Caco-2 (cell line): ENCODE results near the gene ACOXL. TPM values are rescaled to one million over a fixed set of nuclear protein-coding genes. Genes with fewer than 3 reads are reported as not detected.

ENCODE experiments used
- BruUV-seq: library from RNA; stranded (reverse); fragments of 400-500 nt; replicated peaks from 2 replicates; lab custom pipeline; 2021; lab: Mats Ljungman, UMichigan
- CTCF ChIA-PET: fragments of 300-600 bp; sonication (Branson Sonifier 250); formaldehyde crosslinking; loops from one replicate; lab custom pipeline; 2022; ENCODE audit warnings: antibody characterized with exemption; lab: Charles Lee
- POLR2A ChIA-PET: fragments of 300-600 bp; sonication (Branson Sonifier 250); formaldehyde crosslinking; loops from one replicate; lab custom pipeline; 2022; ENCODE audit warnings: antibody characterized with exemption; lab: Charles Lee
- DNase-seq, 2 experiments: peaks; one replicate each; pipeline versions ENCODE4 v3.0.0 to v3.0.0-alpha.2; 2020 to 2022
- H3K27me3 ChIP-seq: replicated peaks from 2 replicates; pipeline ENCODE4 v1.6.0; 2011; ENCODE audit warnings: low read length; ENCODE audit not compliant: control insufficient read depth, insufficient read depth
- H3K36me3 ChIP-seq: 2 replicates; pipeline ENCODE4 v1.5.1; 2011; ENCODE audit warnings: low read length; ENCODE audit not compliant: control insufficient read depth, insufficient read depth
- H3K4me1 ChIP-seq: fragments of 250-450 bp; sonication (Bioruptor Pico); 2 replicates; pipeline ENCODE4 v1.5.1; 2020; ENCODE audit warnings: mild to moderate bottlenecking
- H3K4me3 ChIP-seq: 2 replicates; pipeline ENCODE4 v1.5.1; 2011; ENCODE audit warnings: low read depth, mild to moderate bottlenecking, control low read depth, low read length
- H3K9me3 ChIP-seq: fragments of 250-450 bp; sonication (Bioruptor Pico); 2 replicates; pipeline ENCODE4 v1.5.1; 2020; ENCODE audit warnings: mild to moderate bottlenecking, moderate library complexity
- H3K27ac Mint-ChIP-seq: one replicate; pipeline ENCODE4 v1.8.0; 2022; ENCODE audit warnings: mixed read lengths; ENCODE audit not compliant: unreplicated experiment
- H3K27me3 Mint-ChIP-seq: one replicate; pipeline ENCODE4 v1.8.0; 2022; ENCODE audit warnings: mixed read lengths; ENCODE audit not compliant: insufficient read depth, unreplicated experiment
- H3K36me3 Mint-ChIP-seq: one replicate; pipeline ENCODE4 v1.8.0; 2022; ENCODE audit warnings: mild to moderate bottlenecking, mixed read lengths; ENCODE audit not compliant: insufficient read depth, unreplicated experiment
- H3K4me1 Mint-ChIP-seq: one replicate; pipeline ENCODE4 v1.8.0; 2022; ENCODE audit warnings: low read depth, mixed read lengths; ENCODE audit not compliant: unreplicated experiment
- H3K4me3 Mint-ChIP-seq: one replicate; pipeline ENCODE4 v1.8.0; 2022; ENCODE audit warnings: mild to moderate bottlenecking, moderate library complexity, mixed read lengths; ENCODE audit not compliant: unreplicated experiment
- H3K9me3 Mint-ChIP-seq: one replicate; pipeline ENCODE4 v1.8.0; 2022; ENCODE audit warnings: mixed read lengths; ENCODE audit not compliant: unreplicated experiment
- intact Hi-C: fragments of 100-400 bp; cut with micrococcal nuclease; formaldehyde crosslinking; loops from one replicate; pipeline ENCODE4 v1.10.0; 2022; ENCODE audit not compliant: unreplicated experiment
- total RNA-seq: library from RNA; stranded (reverse); gene quantifications from 2 replicates; pipeline ENCODE4 v1.2.3, GENCODE V29; 2022
- TF ChIP-seq, protein P1 (sequence below), 2 experiments: fragments of 200-600 bp in 1 of 2; IDR thresholded peaks; 1 replicate in 1 of 2; 2 replicates in 1 of 2; pipeline versions ENCODE4 v1.5.1 to v1.8.0; 2011 to 2022; ENCODE audit warnings: antibody characterized with exemption in 1 of 2, control low read depth in 1 of 2, inconsistent platforms in 1 of 2, low read depth in 1 of 2, low read length in 1 of 2, mild to moderate bottlenecking in 1 of 2, moderate library complexity in 1 of 2; ENCODE audit not compliant: insufficient read depth in 1 of 2, severe bottlenecking in 1 of 2, unreplicated experiment in 1 of 2

Gene ACOXL
- total RNA-seq, 1 experiment from 2014 or later, result 2.6 TPM

DNA sequence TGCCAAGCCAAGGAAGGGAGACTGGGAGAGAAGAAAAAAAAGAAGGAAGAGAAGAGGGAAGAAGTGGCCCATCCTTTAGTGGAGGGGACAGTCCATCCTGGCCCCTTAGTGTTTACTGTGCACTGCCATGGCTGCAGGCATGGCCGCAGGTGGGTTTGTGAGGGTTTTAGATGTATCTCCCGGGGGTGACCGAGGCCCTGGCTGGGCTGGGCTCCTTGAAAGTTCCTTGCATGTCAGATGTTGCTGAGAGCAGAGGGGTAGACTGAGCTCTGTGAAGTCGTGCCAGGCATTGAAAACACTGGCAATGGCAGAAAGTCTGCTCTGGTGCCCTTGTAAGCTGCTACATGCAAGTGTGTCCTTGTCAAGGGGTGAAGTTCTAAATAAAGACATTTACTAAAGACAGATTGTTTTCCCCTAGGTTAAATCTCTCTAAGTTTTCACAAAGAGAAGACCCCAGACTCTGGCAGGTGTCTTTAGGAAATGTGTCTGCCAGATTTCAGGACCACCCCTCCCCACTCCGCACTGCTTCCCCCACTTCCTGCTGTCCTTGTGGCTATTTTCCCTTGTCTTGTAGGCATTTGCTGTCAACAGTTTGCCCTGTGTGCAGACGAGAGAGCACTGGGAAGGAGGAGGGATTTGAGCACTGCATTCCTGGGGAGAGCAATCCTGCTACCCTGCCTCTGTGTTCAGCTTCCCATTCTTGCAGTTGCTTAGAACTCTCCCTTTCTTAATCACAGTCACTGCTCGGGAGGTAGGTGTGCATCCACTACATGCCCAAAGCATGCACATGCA lies 68.4 kb downstream of the ACOXL start:
- Mint-ChIP-seq H3K27ac (no peak overlapping the region), H3K27me3 (no peaks in the 10 kb centered on the region), H3K9me3 (no peaks in the 10 kb centered on the region), H3K4me3 (no peak overlapping the region), H3K36me3 (no peaks in the 10 kb centered on the region), H3K4me1 (no peaks in the 10 kb centered on the region)
- CTCF ChIA-PET, result no interaction called here
- Histone ChIP-seq H3K27me3 (no peaks in the 10 kb centered on the region), H3K9me3 (peaks cover 5% of the 10 kb centered on the region; the same call in 1 of the 2 replicates), H3K4me1 (no peaks in the 10 kb centered on the region), H3K4me3 (no peak overlapping the region), H3K36me3 (no peaks in the 10 kb centered on the region)
- intact Hi-C loops, result no loop called here
- TF ChIP-seq, protein P1, sequence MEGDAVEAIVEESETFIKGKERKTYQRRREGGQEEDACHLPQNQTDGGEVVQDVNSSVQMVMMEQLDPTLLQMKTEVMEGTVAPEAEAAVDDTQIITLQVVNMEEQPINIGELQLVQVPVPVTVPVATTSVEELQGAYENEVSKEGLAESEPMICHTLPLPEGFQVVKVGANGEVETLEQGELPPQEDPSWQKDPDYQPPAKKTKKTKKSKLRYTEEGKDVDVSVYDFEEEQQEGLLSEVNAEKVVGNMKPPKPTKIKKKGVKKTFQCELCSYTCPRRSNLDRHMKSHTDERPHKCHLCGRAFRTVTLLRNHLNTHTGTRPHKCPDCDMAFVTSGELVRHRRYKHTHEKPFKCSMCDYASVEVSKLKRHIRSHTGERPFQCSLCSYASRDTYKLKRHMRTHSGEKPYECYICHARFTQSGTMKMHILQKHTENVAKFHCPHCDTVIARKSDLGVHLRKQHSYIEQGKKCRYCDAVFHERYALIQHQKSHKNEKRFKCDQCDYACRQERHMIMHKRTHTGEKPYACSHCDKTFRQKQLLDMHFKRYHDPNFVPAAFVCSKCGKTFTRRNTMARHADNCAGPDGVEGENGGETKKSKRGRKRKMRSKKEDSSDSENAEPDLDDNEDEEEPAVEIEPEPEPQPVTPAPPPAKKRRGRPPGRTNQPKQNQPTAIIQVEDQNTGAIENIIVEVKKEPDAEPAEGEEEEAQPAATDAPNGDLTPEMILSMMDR (IDR thresholded peaks at IDR 0.05; ENCODE audit: insufficient read depth in 1 of 2, low read depth in 1 of 2, low read length in 1 of 2, severe bottlenecking in 1 of 2, unreplicated experiment in 1 of 2), result no peak
- POLR2A ChIA-PET, result no interaction called here
- no TSS peak for BruUV-seq
- no peak for DNase-seq

- Histone ChIP-seq H3K27me3 (no peaks in the 10 kb centered on the region), H3K9me3 (peaks cover 5% of the 10 kb centered on the region; the same call in 1 of the 2 replicates), H3K4me1 (no peaks in the 10 kb centered on the region), H3K36me3 (no peaks in the 10 kb centered on the region), H3K4me3 (no peak overlapping the region)
- H3K27ac Mint-ChIP-seq, result no peak overlapping the region
- no peak overlapping the region for H3K4me3 Mint-ChIP-seq
- H3K9me3 Mint-ChIP-seq, result no peaks in the 10 kb centered on the region
- no peak for DNase-seq
- H3K4me1 Mint-ChIP-seq, result no peaks in the 10 kb centered on the region
- ChIA-PET CTCF (no interaction called here), POLR2A (no interaction called here)
- no peaks in the 10 kb centered on the region for H3K36me3 Mint-ChIP-seq
- no peaks in the 10 kb centered on the region for H3K27me3 Mint-ChIP-seq
- intact Hi-C loops, result no loop called here
- BruUV-seq, result no TSS peak
- TF ChIP-seq, protein P1 (IDR thresholded peaks at IDR 0.05; ENCODE audit: insufficient read depth in 1 of 2, low read depth in 1 of 2, low read length in 1 of 2, severe bottlenecking in 1 of 2, unreplicated experiment in 1 of 2), result no peak
These were observed 70.0 kb downstream of the ACOXL start for GRCh38 chr2:110802208-110802932.

DNA sequence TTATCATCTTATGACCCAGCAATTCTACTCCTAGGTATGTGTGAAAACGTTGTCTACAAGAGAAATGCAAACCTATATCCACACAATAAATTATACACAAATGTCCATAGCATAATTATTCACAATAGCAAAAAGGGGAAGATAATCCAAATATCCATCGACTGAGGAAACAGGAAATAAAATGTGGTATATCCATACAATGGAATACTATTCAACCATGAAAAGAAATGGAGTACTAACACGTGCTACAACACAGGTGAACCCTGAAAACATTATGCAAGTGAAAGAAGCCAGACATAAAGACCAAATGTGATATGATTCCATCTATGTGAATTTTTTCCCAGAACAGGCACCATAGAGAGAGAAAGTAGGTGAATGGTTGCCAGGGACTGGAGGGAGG lies 72.1 kb downstream of the ACOXL start:
- no peak overlapping the region for H3K4me3 Mint-ChIP-seq
- intact Hi-C loops, result no loop called here
- CTCF ChIA-PET, result no interaction called here

More for the DNA sequence above, 72.1 kb downstream of the ACOXL start:
- no peaks in the 10 kb centered on the region for H3K36me3 Mint-ChIP-seq
- no peaks in the 10 kb centered on the region for H3K4me1 Mint-ChIP-seq
- Histone ChIP-seq H3K27me3 (no peaks in the 10 kb centered on the region), H3K36me3 (no peaks in the 10 kb centered on the region), H3K4me1 (no peaks in the 10 kb centered on the region), H3K9me3 (0 out of 2 replicates have a peak, but pooled peaks cover 5% of the 10 kb centered on the region), H3K4me3 (no peak overlapping the region)
- no peak for DNase-seq
- H3K9me3 Mint-ChIP-seq, result no peaks in the 10 kb centered on the region
- TF ChIP-seq, protein P1 (IDR thresholded peaks at IDR 0.05; ENCODE audit: insufficient read depth in 1 of 2, low read depth in 1 of 2, low read length in 1 of 2, severe bottlenecking in 1 of 2, unreplicated experiment in 1 of 2), result no peak
- BruUV-seq, result no TSS peak
- no peaks in the 10 kb centered on the region for H3K27me3 Mint-ChIP-seq
- no peak overlapping the region for H3K27ac Mint-ChIP-seq
- POLR2A ChIA-PET, result no interaction called here
